Thyroid gland (tissue), 4 donors: Measurements from ENCODE around the gene NAT8L. TPM values are rescaled to one million over a fixed set of nuclear protein-coding genes. Genes with fewer than 3 reads are reported as not detected.

Source experiments
- DNase-seq, 2 donors: peaks; one replicate each; pipeline ENCODE4 v3.0.0-alpha.2; 2019
- H3K27ac ChIP-seq, 3 donors: fragments of 200-600 bp; sonication (generic); 1 replicate in 2 of 3; 2 replicates in 1 of 3; pipeline ENCODE4 v1.5.1; 2016 to 2019; ENCODE audit warnings: mild to moderate bottlenecking in 1 of 3, moderate library complexity in 1 of 3
- H3K27me3 ChIP-seq: fragments of 200-600 bp; sonication (generic); one replicate; pipeline ENCODE4 v1.5.1; 2019
- H3K36me3 ChIP-seq, 2 donors: fragments of 200-600 bp; sonication (generic); one replicate each; pipeline ENCODE4 v1.5.1; 2016 to 2019
- H3K4me1 ChIP-seq, 2 donors: fragments of 200-600 bp; sonication (generic); one replicate each; pipeline ENCODE4 v1.5.1; 2017 to 2019
- H3K4me3 ChIP-seq, 3 donors: fragments of 200-600 bp; sonication (generic); replicated peaks in 1 of 3; 1 replicate in 2 of 3; 2 replicates in 1 of 3; pipeline ENCODE4 v1.5.1; 2016; ENCODE audit warnings: mild to moderate bottlenecking in 1 of 3
- H3K9me3 ChIP-seq: fragments of 200-600 bp; sonication (generic); one replicate; pipeline ENCODE4 v1.5.1; 2017
- POLR2A ChIP-seq, 2 donors: fragments of 450-650 bp; IDR thresholded peaks; one replicate each; pipeline ENCODE4 v1.6.1; 2017; ENCODE audit warnings: antibody characterized with exemption in 2 of 2, mild to moderate bottlenecking in 2 of 2, moderate library complexity in 1 of 2
- WGBS, 2 donors: methylation state at CpG; one replicate each; pipeline ENCODE4 v1.1.5; 2017; 5-methylcytosine and 5-hydroxymethylcytosine counted together
- intact Hi-C: fragments of 100-400 bp; cut with DNase I; formaldehyde crosslinking; loops from one replicate; pipeline ENCODE4 v1.15.1; 2023
- total RNA-seq, 4 donors: library from RNA; depleted of rRNA; stranded (reverse); fragments of >200 nt; gene quantifications; one replicate each; pipeline ENCODE4 v1.2.3, GENCODE V29; 2016
- TF ChIP-seq, protein P1 (sequence below), 6 experiments: fragments of 200-600 bp in 3 of 6; fragments of 450-650 bp in 3 of 6; sonication (generic) in 3 of 6; IDR thresholded peaks; one replicate each; pipeline ENCODE4 v1.5.1; 2016 to 2019; ENCODE audit warnings: antibody characterized with exemption in 6 of 6, mild to moderate bottlenecking in 2 of 6, inconsistent platforms in 1 of 6, moderate library complexity in 1 of 6

NAT8L gene
- total RNA-seq, 4 donors from 2014 or later, result 1.3 to 1.8 (median 1.5) TPM

DNA sequence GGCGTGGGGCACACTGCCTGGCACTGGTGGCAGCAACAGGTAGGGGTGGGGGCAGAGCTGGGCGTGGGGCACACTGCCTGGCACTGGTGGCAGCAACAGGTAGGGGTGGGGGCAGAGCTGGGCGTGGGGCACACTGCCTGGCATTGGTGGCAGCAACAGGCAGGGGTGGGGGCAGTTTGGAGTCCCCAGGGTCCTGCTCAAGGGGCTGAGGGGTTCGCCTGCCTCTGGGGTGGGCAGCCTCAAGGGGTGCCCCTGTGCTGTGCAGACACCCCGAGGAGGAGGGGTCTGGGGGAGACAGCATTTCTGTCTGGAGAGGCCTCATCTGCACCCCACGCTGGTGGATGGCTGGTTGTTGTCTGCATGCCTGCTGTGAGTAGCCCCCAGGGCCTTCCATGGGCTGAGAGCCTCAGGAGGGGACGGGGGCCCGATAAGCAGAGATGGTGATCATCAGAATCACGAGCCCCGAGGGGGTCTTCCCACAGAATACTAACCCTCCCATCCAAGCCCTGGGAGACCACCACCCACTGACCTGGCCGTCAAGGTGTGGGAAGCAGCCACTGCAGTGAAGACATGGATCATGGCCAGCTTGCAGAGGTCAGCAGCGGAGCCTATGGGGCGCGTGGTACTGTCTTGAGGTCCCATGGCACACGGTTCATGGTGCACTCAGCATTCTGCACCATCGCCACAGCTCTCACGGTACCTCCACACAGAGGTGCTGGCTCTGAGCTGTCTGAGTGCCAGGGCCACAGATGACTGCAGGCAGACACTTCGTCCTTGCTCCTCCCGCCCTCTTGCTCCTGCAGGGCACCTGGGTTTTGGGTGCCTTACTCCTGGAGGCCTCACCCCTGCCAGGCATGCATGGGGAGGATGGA, 21.5 kb downstream of the NAT8L start:
- no peaks in the 10 kb centered on the region for H3K36me3 ChIP-seq
- H3K4me1 ChIP-seq, result no peaks in the 10 kb centered on the region
- H3K27me3 ChIP-seq, result no peaks in the 10 kb centered on the region
- no peak overlapping the region for H3K27ac ChIP-seq
- no peaks in the 10 kb centered on the region for H3K9me3 ChIP-seq
- 84 to 98% methylated on average over 12 to 14 of the region's 19 CpGs for WGBS, 2 donors
- no peak for DNase-seq
- intact Hi-C loops, result no loop called here
- no peak overlapping the region for H3K4me3 ChIP-seq
- TF ChIP-seq, protein P1, sequence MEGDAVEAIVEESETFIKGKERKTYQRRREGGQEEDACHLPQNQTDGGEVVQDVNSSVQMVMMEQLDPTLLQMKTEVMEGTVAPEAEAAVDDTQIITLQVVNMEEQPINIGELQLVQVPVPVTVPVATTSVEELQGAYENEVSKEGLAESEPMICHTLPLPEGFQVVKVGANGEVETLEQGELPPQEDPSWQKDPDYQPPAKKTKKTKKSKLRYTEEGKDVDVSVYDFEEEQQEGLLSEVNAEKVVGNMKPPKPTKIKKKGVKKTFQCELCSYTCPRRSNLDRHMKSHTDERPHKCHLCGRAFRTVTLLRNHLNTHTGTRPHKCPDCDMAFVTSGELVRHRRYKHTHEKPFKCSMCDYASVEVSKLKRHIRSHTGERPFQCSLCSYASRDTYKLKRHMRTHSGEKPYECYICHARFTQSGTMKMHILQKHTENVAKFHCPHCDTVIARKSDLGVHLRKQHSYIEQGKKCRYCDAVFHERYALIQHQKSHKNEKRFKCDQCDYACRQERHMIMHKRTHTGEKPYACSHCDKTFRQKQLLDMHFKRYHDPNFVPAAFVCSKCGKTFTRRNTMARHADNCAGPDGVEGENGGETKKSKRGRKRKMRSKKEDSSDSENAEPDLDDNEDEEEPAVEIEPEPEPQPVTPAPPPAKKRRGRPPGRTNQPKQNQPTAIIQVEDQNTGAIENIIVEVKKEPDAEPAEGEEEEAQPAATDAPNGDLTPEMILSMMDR (IDR thresholded peaks at IDR 0.05), result no peak
- TF ChIP-seq POLR2A (IDR thresholded peaks at IDR 0.05), result no peak

DNA sequence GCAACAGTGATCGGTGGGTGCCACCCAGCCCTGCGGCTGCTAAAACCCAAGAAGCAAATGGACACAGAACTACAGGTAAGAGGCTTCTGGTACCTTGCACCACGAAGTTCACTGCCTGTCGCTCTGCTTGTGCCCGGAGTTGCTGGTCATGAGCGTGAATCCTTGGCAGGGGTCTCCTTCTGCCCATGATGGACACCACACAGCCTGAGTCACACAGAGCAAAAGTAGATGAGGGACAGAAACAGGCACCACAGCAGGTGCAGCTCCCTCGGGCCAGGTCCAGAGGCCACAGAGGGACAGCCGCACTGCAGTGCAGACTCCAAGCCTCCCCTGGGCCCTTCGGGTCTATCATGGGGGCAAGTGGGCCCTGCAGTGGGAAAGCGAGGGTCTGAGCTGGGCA, 22.4 kb downstream of the NAT8L start:
- Histone ChIP-seq H3K36me3 (no peaks in the 10 kb centered on the region), H3K4me1 (no peaks in the 10 kb centered on the region), H3K9me3 (no peaks in the 10 kb centered on the region), H3K27me3 (no peaks in the 10 kb centered on the region), H3K27ac (no peak overlapping the region), H3K4me3 (no peak overlapping the region)
- WGBS, 2 donors, result 93 to 97% methylated on average over 10 of the region's 10 CpGs
- TF ChIP-seq, protein P1 (IDR thresholded peaks at IDR 0.05), result no peak
- TF ChIP-seq POLR2A (IDR thresholded peaks at IDR 0.05), result no peak
- intact Hi-C loops, result no loop called here
- DNase-seq, result no peak

DNA sequence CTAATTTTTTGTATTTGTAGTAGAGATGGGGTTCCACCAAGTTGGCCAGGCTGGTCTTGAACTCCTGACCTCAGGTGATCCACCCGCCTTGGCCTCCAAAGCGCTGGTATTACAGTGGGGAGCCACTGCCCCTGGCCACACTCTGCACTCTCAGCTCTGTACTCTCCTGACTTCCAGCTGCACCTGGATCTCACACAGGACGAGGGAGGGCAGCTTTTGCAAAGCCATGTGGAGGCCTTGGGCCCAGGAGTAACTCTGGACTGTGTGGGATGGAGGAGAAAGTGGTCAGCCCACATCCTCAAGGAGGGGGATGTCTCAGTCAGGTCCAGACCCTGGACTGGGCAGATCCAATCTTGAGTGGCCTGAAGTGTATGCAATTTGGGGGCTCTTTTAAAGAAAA, 23.0 kb downstream of the NAT8L start:
- no peak for DNase-seq
- H3K9me3 ChIP-seq, result no peaks in the 10 kb centered on the region
- TF ChIP-seq POLR2A (IDR thresholded peaks at IDR 0.05), result no peak
- TF ChIP-seq, protein P1 (IDR thresholded peaks at IDR 0.05), result no peak
- WGBS, 2 donors, result 89 to 95% methylated on average over 3 of the region's 3 CpGs
- intact Hi-C loops, result no loop called here
- H3K27ac ChIP-seq, result no peak overlapping the region
- H3K4me3 ChIP-seq, result no peak overlapping the region
- H3K36me3 ChIP-seq, result no peaks in the 10 kb centered on the region
- no peaks in the 10 kb centered on the region for H3K27me3 ChIP-seq
- H3K4me1 ChIP-seq, result no peaks in the 10 kb centered on the region

GRCh38 chr4:2082627-2083026, 23.5 kb downstream of the NAT8L start:
- no peak for DNase-seq

More at GRCh38 chr4:2082627-2083026, 23.5 kb downstream of the NAT8L start:
- no peak overlapping the region for H3K4me3 ChIP-seq
- intact Hi-C loops, result no loop called here
- no peak overlapping the region for H3K27ac ChIP-seq
- TF ChIP-seq, protein P1 (IDR thresholded peaks at IDR 0.05), result no peak
- no peak for TF ChIP-seq POLR2A (IDR thresholded peaks at IDR 0.05)
- 85 to 91% methylated on average over 4 of the region's 4 CpGs for WGBS, 2 donors
- H3K27me3 ChIP-seq, result no peaks in the 10 kb centered on the region
- no peaks in the 10 kb centered on the region for H3K36me3 ChIP-seq
- H3K4me1 ChIP-seq, result no peaks in the 10 kb centered on the region
- H3K9me3 ChIP-seq, result no peaks in the 10 kb centered on the region
